CD1c-positive myeloid dendritic cell (primary cell): ENCODE measurements around the gene RECQL.
A peak's percentile ranks its signal among the peaks of the same experiment; 100 is the strongest.
"Not testable (repeated sequence)": the region's sequence is repeated elsewhere in the genome, so short reads cannot be mapped to it uniquely, and the experiment has no call there.

Source experiments
- DNase-seq: peaks from one replicate; pipeline ENCODE4 v3.0.0-alpha.2; 2016; ENCODE audit errors: extremely low spot score

RECQL gene

GRCh38 chr12:21502164-21502496 lies 695 bp upstream of the RECQL start:
- DNase-seq: peak; percentile 43

- no peak for DNase-seq
Measured at GRCh38 chr12:21500786-21501257, 613 bp downstream of the RECQL start.

GRCh38 chr12:21499765-21500164 lies 1.7 kb downstream of the RECQL start:
- no peak for DNase-seq

- no peak for DNase-seq
Measured at GRCh38 chr12:21485998-21486397, 15.4 kb downstream of the RECQL start.

- no peak for DNase-seq
Measured at GRCh38 chr12:21483531-21483930, 17.9 kb downstream of the RECQL start.

- no peak for DNase-seq
Measured at GRCh38 chr12:21478756-21479455, 22.5 kb downstream of the RECQL start.

- no peak for DNase-seq
Measured at GRCh38 chr12:21476949-21477348, 24.5 kb downstream of the RECQL start.

GRCh38 chr12:21475552-21475951 lies 25.9 kb downstream of the RECQL start:
- no peak for DNase-seq

- DNase-seq: no peak
Measured at GRCh38 chr12:21472197-21472823, 29.1 kb downstream of the RECQL start.

- no peak for DNase-seq
Measured at GRCh38 chr12:21471294-21471693, 30.1 kb downstream of the RECQL start.

GRCh38 chr12:21467334-21467733 lies 34.1 kb downstream of the RECQL start:
- not testable (repeated sequence) for DNase-seq

- no peak for DNase-seq
Measured at GRCh38 chr12:21459474-21459873, 42.0 kb downstream of the RECQL start.

- peak; percentile 32 for DNase-seq
Measured at GRCh38 chr12:21456291-21456780, 45.1 kb downstream of the RECQL start.

- DNase-seq: no peak
Measured at GRCh38 chr12:21453312-21453852, 48.1 kb downstream of the RECQL start.

- no peak for DNase-seq
Measured at GRCh38 chr12:21451529-21451928, 49.9 kb downstream of the RECQL start.

- no peak for DNase-seq
Measured at GRCh38 chr12:21444193-21445146, 57.0 kb downstream of the RECQL start.

- DNase-seq: no peak
Measured at GRCh38 chr12:21439347-21439746, 62.1 kb downstream of the RECQL start.

- no peak for DNase-seq
Measured at GRCh38 chr12:21438643-21439042, 62.8 kb downstream of the RECQL start.

- DNase-seq: no peak
Measured at GRCh38 chr12:21434699-21435098, 66.7 kb downstream of the RECQL start.

GRCh38 chr12:21433525-21433924 lies 67.9 kb downstream of the RECQL start:
- no peak for DNase-seq

GRCh38 chr12:21429994-21430393 lies 71.4 kb downstream of the RECQL start:
- no peak for DNase-seq

- DNase-seq: no peak
Measured at GRCh38 chr12:21428241-21428640, 73.2 kb downstream of the RECQL start.
